Cardiac septum (tissue), 1 donor: ENCODE data around the gene SPATA22. TPM values are rescaled to one million over a fixed set of nuclear protein-coding genes. Genes with fewer than 3 reads are reported as not detected.

ENCODE experiments used
- total RNA-seq: library from RNA; stranded (reverse); fragmentation: NEBNext Ultra II Directional; extraction: Animal tissue kit (Norgen Biotek cat#: 25700); gene quantifications from one replicate; pipeline ENCODE4 v1.2.1, GENCODE V29; 2021
- donor health status: DM: no; HTN: no; CAD: no.

Gene SPATA22
- total RNA-seq, 1 donor from 2014 or later, result not detected

Other genes with a start within 250 kb of the SPATA22 start
- not detected for gene OR3A1, start 173.5 kb downstream of the SPATA22 start, total RNA-seq
- not detected for gene OR3A2, start 85.5 kb downstream of the SPATA22 start, total RNA-seq
- not detected for gene OR1E1, start 73.4 kb downstream of the SPATA22 start, total RNA-seq
- gene OR3A3, start 60.4 kb downstream of the SPATA22 start, total RNA-seq, result not detected
- not detected for gene OR1E2, start 38.0 kb downstream of the SPATA22 start, total RNA-seq
- 0.94 TPM for gene ASPA, start 4.2 kb upstream of the SPATA22 start, total RNA-seq
- gene TRPV3, start 86.0 kb upstream of the SPATA22 start, total RNA-seq, result 1.0 TPM
- gene TRPV1, start 137.6 kb upstream of the SPATA22 start, total RNA-seq, result 4.8 TPM
- gene SHPK, start 164.4 kb upstream of the SPATA22 start, total RNA-seq, result 4.8 TPM
- 6.4 TPM for gene CTNS, start 164.9 kb upstream of the SPATA22 start, total RNA-seq
- gene TAX1BP3, start 196.8 kb upstream of the SPATA22 start, total RNA-seq, result 158 TPM
- 54.0 TPM for gene EMC6, start 197.0 kb upstream of the SPATA22 start, total RNA-seq
- 37.9 TPM for gene P2RX5, start 224.3 kb upstream of the SPATA22 start, total RNA-seq